ENCODE data around the gene MAGI2. TPM values are rescaled to one million over a fixed set of nuclear protein-coding genes. Genes with fewer than 3 reads are reported as not detected.

The MAGI2 gene
- total RNA-seq, 1 experiment from 2014 or later: 0.34 TPM

- Histone ChIP-seq H3K4me1 (ENCODE audit: insufficient read depth, low read length, poor library complexity, severe bottlenecking) (no peaks in the 10 kb centered on the region), H3K4me3 (ENCODE audit: low read depth, low read length, poor library complexity, severe bottlenecking) (no peak overlapping the region), H3K27ac (ENCODE audit: low read depth, low read length, poor library complexity, severe bottlenecking) (no peak overlapping the region), H3K36me3 (ENCODE audit: insufficient read depth, low read length, poor library complexity, severe bottlenecking) (no peaks in the 10 kb centered on the region), H3K27me3 (replicated peaks; ENCODE audit: insufficient read depth, low read depth, low read length, poor library complexity) (peaks cover 15% of the 10 kb centered on the region), H3K9me3 (ENCODE audit: low read depth, low read length, poor library complexity, severe bottlenecking) (no peaks in the 10 kb centered on the region)
- intact Hi-C loops (cut with micrococcal nuclease; ENCODE audit: unreplicated experiment): no loop called here
- CTCF ChIA-PET: interaction anchor here (0.6 kb wide), 1 partner anchor 67 kb away, joined by 3 read pairs; no protein-coding TSS in a partner anchor
- POLR2A ChIA-PET (ENCODE audit: low non-redundant PET): no interaction called here
- TF ChIP-seq, protein P1, sequence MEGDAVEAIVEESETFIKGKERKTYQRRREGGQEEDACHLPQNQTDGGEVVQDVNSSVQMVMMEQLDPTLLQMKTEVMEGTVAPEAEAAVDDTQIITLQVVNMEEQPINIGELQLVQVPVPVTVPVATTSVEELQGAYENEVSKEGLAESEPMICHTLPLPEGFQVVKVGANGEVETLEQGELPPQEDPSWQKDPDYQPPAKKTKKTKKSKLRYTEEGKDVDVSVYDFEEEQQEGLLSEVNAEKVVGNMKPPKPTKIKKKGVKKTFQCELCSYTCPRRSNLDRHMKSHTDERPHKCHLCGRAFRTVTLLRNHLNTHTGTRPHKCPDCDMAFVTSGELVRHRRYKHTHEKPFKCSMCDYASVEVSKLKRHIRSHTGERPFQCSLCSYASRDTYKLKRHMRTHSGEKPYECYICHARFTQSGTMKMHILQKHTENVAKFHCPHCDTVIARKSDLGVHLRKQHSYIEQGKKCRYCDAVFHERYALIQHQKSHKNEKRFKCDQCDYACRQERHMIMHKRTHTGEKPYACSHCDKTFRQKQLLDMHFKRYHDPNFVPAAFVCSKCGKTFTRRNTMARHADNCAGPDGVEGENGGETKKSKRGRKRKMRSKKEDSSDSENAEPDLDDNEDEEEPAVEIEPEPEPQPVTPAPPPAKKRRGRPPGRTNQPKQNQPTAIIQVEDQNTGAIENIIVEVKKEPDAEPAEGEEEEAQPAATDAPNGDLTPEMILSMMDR (conservative IDR thresholded peaks at IDR 0.05; ENCODE audit: low read depth, low read length): 0 out of 2 replicates have a peak, but pooled peaks have one; percentile 13
- TF ChIP-seq EZH2 (IDR thresholded peaks at IDR 0.05; ENCODE audit: borderline replicate concordance, low read depth, low read length, poor library complexity, severe bottlenecking): no peak
- BruUV-seq (replicated peaks): no TSS peak
- DNase-seq (ENCODE audit: low spot score): no peak
Observed at GRCh38 chr7:78377532-78377931, 1075.9 kb downstream of the MAGI2 start.

- no TSS peak for BruUV-seq (replicated peaks)
- intact Hi-C loops (cut with micrococcal nuclease; ENCODE audit: unreplicated experiment): no loop called here
- ChIA-PET POLR2A (ENCODE audit: low non-redundant PET) (no interaction called here), CTCF (no interaction called here)
- H3K27ac ChIP-seq (ENCODE audit: low read depth, low read length, poor library complexity, severe bottlenecking): no peak overlapping the region
- no peak for DNase-seq (ENCODE audit: low spot score)
- peaks cover 4% of the 10 kb centered on the region for H3K27me3 ChIP-seq (replicated peaks; ENCODE audit: insufficient read depth, low read depth, low read length, poor library complexity)
- no peak for TF ChIP-seq EZH2 (IDR thresholded peaks at IDR 0.05; ENCODE audit: borderline replicate concordance, low read depth, low read length, poor library complexity, severe bottlenecking)
- TF ChIP-seq, protein P1 (conservative IDR thresholded peaks at IDR 0.05; ENCODE audit: low read depth, low read length): no peak
- H3K36me3 ChIP-seq (ENCODE audit: insufficient read depth, low read length, poor library complexity, severe bottlenecking): no peaks in the 10 kb centered on the region
- H3K4me3 ChIP-seq (ENCODE audit: low read depth, low read length, poor library complexity, severe bottlenecking): no peak overlapping the region
- no peaks in the 10 kb centered on the region for H3K9me3 ChIP-seq (ENCODE audit: low read depth, low read length, poor library complexity, severe bottlenecking)
- no peaks in the 10 kb centered on the region for H3K4me1 ChIP-seq (ENCODE audit: insufficient read depth, low read length, poor library complexity, severe bottlenecking)
Observed at GRCh38 chr7:78370936-78371335, 1082.5 kb downstream of the MAGI2 start.

DNA sequence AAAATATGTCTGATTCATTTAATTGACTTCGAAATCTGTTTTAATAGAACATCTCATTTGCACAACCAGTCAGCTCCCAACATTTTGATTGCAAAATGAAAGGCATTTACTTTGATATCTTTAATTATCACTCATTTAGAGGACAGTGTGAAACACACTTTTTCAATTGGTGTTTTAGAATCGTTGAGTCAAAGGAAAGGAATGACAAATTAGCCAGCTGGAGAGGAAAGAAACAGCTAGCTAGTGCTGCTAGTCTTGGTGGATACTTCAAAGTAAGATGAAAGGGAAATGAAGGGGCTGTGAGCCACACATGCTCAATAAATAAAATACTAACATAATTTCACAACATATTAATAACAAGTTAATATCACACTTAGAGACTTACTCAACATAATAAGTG, 1084.7 kb downstream of the MAGI2 start:
- BruUV-seq (replicated peaks): no TSS peak
- POLR2A ChIA-PET (ENCODE audit: low non-redundant PET): no interaction called here
- intact Hi-C loops (cut with micrococcal nuclease; ENCODE audit: unreplicated experiment): no loop called here
- Histone ChIP-seq H3K27ac (ENCODE audit: low read depth, low read length, poor library complexity, severe bottlenecking) (no peak overlapping the region), H3K9me3 (ENCODE audit: low read depth, low read length, poor library complexity, severe bottlenecking) (no peaks in the 10 kb centered on the region), H3K4me1 (ENCODE audit: insufficient read depth, low read length, poor library complexity, severe bottlenecking) (no peaks in the 10 kb centered on the region), H3K4me3 (ENCODE audit: low read depth, low read length, poor library complexity, severe bottlenecking) (no peak overlapping the region), H3K27me3 (replicated peaks; ENCODE audit: insufficient read depth, low read depth, low read length, poor library complexity) (peaks cover 4% of the 10 kb centered on the region), H3K36me3 (ENCODE audit: insufficient read depth, low read length, poor library complexity, severe bottlenecking) (no peaks in the 10 kb centered on the region)
- TF ChIP-seq, protein P1 (conservative IDR thresholded peaks at IDR 0.05; ENCODE audit: low read depth, low read length): no peak
- TF ChIP-seq EZH2 (IDR thresholded peaks at IDR 0.05; ENCODE audit: borderline replicate concordance, low read depth, low read length, poor library complexity, severe bottlenecking): no peak
- DNase-seq (ENCODE audit: low spot score): no peak
- CTCF ChIA-PET: no interaction called here

Data from A673 (cell line).